Fibroblast of the aortic adventitia (primary cell): ENCODE results near the gene MYBBP1A. TPM values are rescaled to one million over a fixed set of nuclear protein-coding genes. Genes with fewer than 3 reads are reported as not detected.

Experiments used
- DNase-seq: peaks from one replicate; pipeline ENCODE4 v3.0.0-alpha.2; 2010; ENCODE audit warnings: low read depth
- H3K4me3 ChIP-seq: 2 replicates; pipeline ENCODE4 v1.5.1; 2011; ENCODE audit warnings: low read depth, mild to moderate bottlenecking, control low read depth, low read length, moderate library complexity
- CTCF ChIP-seq: IDR thresholded peaks from 2 replicates; pipeline ENCODE4 v1.5.1; 2011; ENCODE audit warnings: mild to moderate bottlenecking, low read length, control low read depth, inconsistent platforms; ENCODE audit not compliant: insufficient read depth
- total RNA-seq: library from RNA; depleted of rRNA; stranded (reverse); fragments of >200 nt; gene quantifications from 2 replicates; pipeline ENCODE4 v1.2.3, GENCODE V29; 2012; ENCODE audit warnings: low replicate concordance

MYBBP1A gene
- total RNA-seq, 1 donor, result 51.0 TPM

DNA sequence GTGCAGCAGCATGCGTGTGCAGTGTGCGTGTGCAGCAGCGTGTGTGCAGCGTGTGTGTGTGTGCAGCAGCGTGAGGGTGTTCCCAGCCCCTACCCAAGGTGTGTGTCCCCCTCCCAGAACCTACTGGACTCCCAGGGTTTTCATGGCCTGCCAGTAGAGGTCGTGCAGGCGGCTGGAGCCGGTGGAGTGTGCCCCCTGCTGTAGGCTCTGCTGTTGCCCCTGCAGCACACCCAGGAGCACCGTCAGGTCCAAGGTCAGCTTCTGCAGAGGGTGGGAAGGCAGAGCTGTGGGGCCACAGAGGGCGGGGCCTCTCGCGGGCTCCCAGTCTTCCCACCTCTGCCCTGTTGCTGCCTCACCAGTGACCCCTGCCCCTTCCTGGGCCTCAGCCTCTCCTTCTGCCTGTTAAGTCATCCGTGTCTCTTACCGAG, 14.9 kb downstream of the MYBBP1A start:
- no peak overlapping the region for H3K4me3 ChIP-seq
- no peak for DNase-seq
- TF ChIP-seq CTCF, result no peak

DNA sequence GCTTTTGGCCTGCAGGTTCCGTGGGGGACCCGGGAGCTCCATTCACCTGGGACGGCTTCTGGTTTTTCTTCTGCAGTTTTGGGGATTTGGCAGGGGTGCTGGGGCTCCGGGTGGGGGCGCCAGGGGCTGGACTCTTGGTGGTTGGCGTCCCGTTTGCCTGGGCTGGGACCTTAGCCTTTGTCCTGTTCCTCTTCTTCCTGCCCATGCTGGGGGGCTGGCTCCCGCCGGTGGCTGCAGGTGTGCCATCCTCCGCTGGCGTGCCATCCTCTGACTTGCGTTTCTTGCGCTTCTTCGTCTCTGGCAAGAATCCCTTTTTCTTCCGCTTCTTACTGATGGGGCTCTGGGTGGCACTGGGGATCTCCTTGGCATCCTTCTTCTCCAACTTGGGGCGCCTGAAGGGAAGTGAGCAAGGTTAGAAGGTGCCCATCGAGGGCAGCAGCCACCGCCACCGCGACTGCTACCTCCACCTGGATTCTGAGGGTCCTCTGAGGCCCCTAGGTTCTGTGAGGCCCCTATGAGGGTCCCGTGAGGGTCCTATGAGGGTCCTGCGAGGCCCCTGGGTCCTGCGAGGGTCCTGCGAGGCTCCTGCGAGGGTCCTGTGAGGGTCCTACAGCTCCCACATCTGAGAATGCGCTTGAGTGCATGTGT, 15.5 kb downstream of the MYBBP1A start:
- no peak for DNase-seq
- H3K4me3 ChIP-seq, result no peak overlapping the region
- no peak for TF ChIP-seq CTCF

GRCh38 chr17:4539025-4539424, 16.2 kb downstream of the MYBBP1A start:
- TF ChIP-seq CTCF, result no peak
- no peak for DNase-seq
- no peak overlapping the region for H3K4me3 ChIP-seq

GRCh38 chr17:4538236-4539002, 16.8 kb downstream of the MYBBP1A start:
- DNase-seq, result no peak
- no peak overlapping the region for H3K4me3 ChIP-seq
- no peak for TF ChIP-seq CTCF

GRCh38 chr17:4537451-4538235, 17.5 kb downstream of the MYBBP1A start:
- TF ChIP-seq CTCF, result no peak
- H3K4me3 ChIP-seq, result no peak overlapping the region
- DNase-seq, result no peak

GRCh38 chr17:4536742-4537411, 18.3 kb downstream of the MYBBP1A start:
- no peak overlapping the region for H3K4me3 ChIP-seq
- TF ChIP-seq CTCF, result no peak
- DNase-seq, result peak; percentile 75
